Left lung (tissue), 14 donors: ENCODE results near the gene FRG2B. TPM values are rescaled to one million over a fixed set of nuclear protein-coding genes. Genes with fewer than 3 reads are reported as not detected.
A peak's percentile ranks its signal among the peaks of the same experiment; 100 is the strongest.
"Not testable (repeated sequence)": the region's sequence is repeated elsewhere in the genome, so short reads cannot be mapped to it uniquely, and the experiment has no call there.

Experiments used
- ATAC-seq: fragments of 200-7000 bp; cut with Tn5 transposase; one replicate; pipeline ENCODE4 v1.9.1; 2020; ENCODE audit warnings: moderate library complexity
- DNase-seq, 4 donors: peaks; one replicate each; pipeline ENCODE4 v3.0.0-alpha.2; 2013 to 2020
- H3K27ac ChIP-seq, 2 donors: fragments of 200-600 bp; sonication (generic) in 1 of 2; one replicate each; pipeline versions ENCODE4 v1.5.0 to v1.8.0; 2020 to 2021
- H3K27me3 ChIP-seq, 2 donors: fragments of 200-600 bp; sonication (generic) in 1 of 2; one replicate each; pipeline versions ENCODE4 v1.5.0 to v1.8.0; 2020 to 2021
- H3K36me3 ChIP-seq, 2 donors: fragments of 200-600 bp; sonication (generic) in 1 of 2; one replicate each; pipeline versions ENCODE4 v1.5.0 to v1.8.0; 2020 to 2021
- H3K4me1 ChIP-seq, 2 donors: fragments of 200-600 bp; one replicate each; pipeline ENCODE4 v1.8.0; 2021
- H3K4me3 ChIP-seq, 2 donors: fragments of 200-600 bp; sonication (generic) in 1 of 2; one replicate each; pipeline versions ENCODE4 v1.5.0 to v1.8.0; 2020 to 2021; ENCODE audit warnings: mild to moderate bottlenecking in 1 of 2
- H3K9me3 ChIP-seq, 2 donors: fragments of 200-600 bp; sonication (generic) in 1 of 2; one replicate each; pipeline versions ENCODE4 v1.5.0 to v1.8.0; 2020 to 2021
- CTCF ChIP-seq, 2 donors: fragments of 200-600 bp; sonication (generic) in 1 of 2; IDR thresholded peaks; one replicate each; pipeline versions ENCODE4 v1.5.0 to v1.8.0; 2021; ENCODE audit warnings: antibody characterized with exemption in 2 of 2
- intact Hi-C, 2 donors: fragments of 100-400 bp; cut with DNase I; formaldehyde crosslinking; loops; one replicate each; pipeline versions ENCODE4 v1.11.2 to v1.14.2; 2022
- long read RNA-seq, 12 donors: library from polyadenylated mRNA in 2 of 12; unstranded in 2 of 12; transcript quantifications; one replicate each; pipeline ENCODE4 v2.0.0 and lab custom pipeline, GENCODE V29; 2019 to 2026
- polyA plus RNA-seq, 6 donors: library from polyadenylated mRNA; unstranded; fragments of 120-200 nt; gene quantifications; one replicate each; pipeline ENCODE4 v1.2.1, GENCODE V29; 2013; ENCODE audit not compliant: insufficient read length in 6 of 6
- total RNA-seq, 2 donors: library from RNA; stranded (reverse); fragmentation: NEBNext Ultra II Directional; extraction: Animal tissue kit (Norgen Biotek cat#: 25700); gene quantifications; one replicate each; pipeline ENCODE4 v1.2.1, GENCODE V29; 2021
- donor health status: DM: no; HTN: yes; CAD: no.
- donor health status: DM: no; HTN: no; CAD: no.

FRG2B gene
- total RNA-seq (not detected), polyA plus RNA-seq (not detected)
- long read RNA-seq, donor 1 = 0 reads
- long read RNA-seq, donor 2 = 0 reads
- long read RNA-seq, donor 3 = 0 reads
- long read RNA-seq, donor 4 = 0 reads
- long read RNA-seq, donor 5 = 0 reads
- long read RNA-seq, donor 6 = 0 reads
- long read RNA-seq, donor 7 = 0 reads
- long read RNA-seq, donor 8 = 0 reads
- long read RNA-seq, donor 9 = 0 reads
- long read RNA-seq, donor 10 = 0 reads
- long read RNA-seq, donor 11 = 0 reads
- long read RNA-seq, donor 12 = 0 reads

- intact Hi-C loops, ATAC-seq: not testable (repeated sequence)
Observed at GRCh38 chr10:133626695-133627094, at the start of gene FRG2B. TSS of gene FRG2B (minus strand) at chr10:133626795. CDS start at chr10:133626742, 53 bp downstream.

GRCh38 chr10:133667446-133667845 is 40.9 kb upstream of the FRG2B start:
- H3K27me3 ChIP-seq = peaks cover 0 to 18% of the 10 kb centered on the region in 2 donors
- intact Hi-C loops, H3K27ac ChIP-seq, H3K36me3 ChIP-seq, H3K4me3 ChIP-seq, H3K9me3 ChIP-seq, DNase-seq, H3K4me1 ChIP-seq: not testable (repeated sequence)
- ATAC-seq = peak; percentile 19

More at GRCh38 chr10:133626695-133627094, at the start of gene FRG2B:
- DNase-seq, H3K36me3 ChIP-seq, H3K9me3 ChIP-seq, H3K4me3 ChIP-seq, H3K27ac ChIP-seq, H3K4me1 ChIP-seq: not testable (repeated sequence)
- peaks cover 0 to 21% of the 10 kb centered on the region in 2 donors for H3K27me3 ChIP-seq

- DNase-seq, H3K4me3 ChIP-seq, intact Hi-C loops: not testable (repeated sequence)
Observed at GRCh38 chr10:133663544-133664160, 37.1 kb upstream of the FRG2B start.

DNA sequence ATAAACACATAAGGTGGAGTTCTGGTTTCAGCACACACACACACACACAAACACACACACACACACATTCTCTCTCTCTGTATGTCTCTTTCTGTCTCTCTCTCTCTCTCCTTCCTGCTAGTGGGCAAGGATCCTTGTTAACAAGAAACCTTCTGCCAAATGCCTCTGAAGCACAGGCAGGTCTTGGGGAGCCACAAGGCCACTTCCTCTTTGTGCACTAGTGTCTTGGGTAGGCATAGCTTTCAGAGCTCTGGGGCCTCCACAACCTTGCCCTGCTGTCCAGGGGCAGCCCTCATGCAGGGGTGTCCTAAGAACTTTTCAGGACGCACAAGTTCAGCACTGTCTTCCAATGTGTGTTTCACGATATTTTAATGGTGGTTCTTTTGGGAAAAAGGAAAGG is 34.5 kb upstream of the FRG2B start:
- intact Hi-C loops, H3K27ac ChIP-seq, H3K36me3 ChIP-seq, H3K9me3 ChIP-seq, ATAC-seq, DNase-seq, H3K4me1 ChIP-seq, H3K4me3 ChIP-seq: not testable (repeated sequence)
- peaks cover 0 to 28% of the 10 kb centered on the region in 2 donors for H3K27me3 ChIP-seq

More at GRCh38 chr10:133663544-133664160, 37.1 kb upstream of the FRG2B start:
- not testable (repeated sequence) for H3K36me3 ChIP-seq, H3K4me1 ChIP-seq, ATAC-seq, H3K9me3 ChIP-seq, H3K27ac ChIP-seq
- H3K27me3 ChIP-seq = peaks cover 0 to 28% of the 10 kb centered on the region in 2 donors

GRCh38 chr10:133660516-133660915 is 33.9 kb upstream of the FRG2B start:
- ATAC-seq, H3K9me3 ChIP-seq, H3K4me3 ChIP-seq, H3K4me1 ChIP-seq, intact Hi-C loops, H3K36me3 ChIP-seq, DNase-seq, H3K27ac ChIP-seq: not testable (repeated sequence)
- peaks cover 0 to 28% of the 10 kb centered on the region in 2 donors for H3K27me3 ChIP-seq

GRCh38 chr10:133657276-133657675 is 30.7 kb upstream of the FRG2B start:
- H3K27ac ChIP-seq, intact Hi-C loops, H3K27me3 ChIP-seq, H3K36me3 ChIP-seq, H3K4me1 ChIP-seq, ATAC-seq, DNase-seq, H3K4me3 ChIP-seq, H3K9me3 ChIP-seq: not testable (repeated sequence)

- H3K27me3 ChIP-seq, H3K27ac ChIP-seq, H3K4me1 ChIP-seq, ATAC-seq, intact Hi-C loops, H3K4me3 ChIP-seq, H3K36me3 ChIP-seq, H3K9me3 ChIP-seq: not testable (repeated sequence)
- DNase-seq = peak in 2 of 4 donors; percentile 34 to 79
Observed at GRCh38 chr10:133648872-133649455, 22.4 kb upstream of the FRG2B start.

GRCh38 chr10:133647075-133647748 is 20.6 kb upstream of the FRG2B start:
- H3K4me3 ChIP-seq, H3K9me3 ChIP-seq, DNase-seq, H3K4me1 ChIP-seq, intact Hi-C loops, H3K27ac ChIP-seq, H3K27me3 ChIP-seq, H3K36me3 ChIP-seq: not testable (repeated sequence)
- ATAC-seq = peak; percentile 44
- peak; percentile 12 to 22 for TF ChIP-seq CTCF (IDR thresholded peaks at IDR 0.05)

GRCh38 chr10:133637846-133638235 is 11.2 kb upstream of the FRG2B start:
- intact Hi-C loops, ATAC-seq, H3K27ac ChIP-seq, H3K4me3 ChIP-seq, H3K36me3 ChIP-seq, H3K9me3 ChIP-seq, DNase-seq, H3K4me1 ChIP-seq: not testable (repeated sequence)
- H3K27me3 ChIP-seq = peaks cover 6 to 51% of the 10 kb centered on the region in 2 donors

- H3K36me3 ChIP-seq, DNase-seq, H3K27ac ChIP-seq, H3K4me1 ChIP-seq, ATAC-seq, intact Hi-C loops, H3K9me3 ChIP-seq, H3K4me3 ChIP-seq: not testable (repeated sequence)
- peaks cover 6 to 52% of the 10 kb centered on the region in 2 donors for H3K27me3 ChIP-seq
Observed at GRCh38 chr10:133637202-133637845, 10.7 kb upstream of the FRG2B start.

DNA sequence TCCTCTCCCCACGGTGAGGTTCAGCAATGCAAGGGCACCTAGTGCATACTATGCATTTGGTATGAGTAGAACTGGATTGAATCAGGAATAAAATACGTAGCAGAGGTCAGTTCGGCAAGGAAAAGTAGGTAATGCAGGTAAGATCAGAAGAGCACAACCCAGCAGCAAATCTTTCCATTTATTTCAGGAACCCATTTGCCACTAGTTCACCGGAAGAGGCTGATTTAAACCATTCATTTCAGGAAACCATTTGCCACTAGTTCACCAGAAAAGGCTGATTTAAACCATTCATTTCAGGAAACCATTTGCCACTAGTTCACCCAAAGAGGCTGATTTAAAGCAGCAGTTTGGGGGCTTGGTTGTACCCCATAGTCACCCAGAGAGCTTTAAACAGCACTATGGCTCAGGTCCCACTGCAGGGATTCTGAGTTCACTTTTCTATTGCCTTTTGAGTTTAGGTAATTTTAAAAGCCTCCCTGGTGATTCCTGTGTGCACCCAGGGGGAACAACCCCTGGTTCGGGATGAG is 4.2 kb upstream of the FRG2B start:
- ATAC-seq, intact Hi-C loops, H3K9me3 ChIP-seq, H3K36me3 ChIP-seq, H3K4me1 ChIP-seq, H3K4me3 ChIP-seq, H3K27ac ChIP-seq, DNase-seq: not testable (repeated sequence)
- H3K27me3 ChIP-seq = peaks cover 3 to 30% of the 10 kb centered on the region in 2 donors
